Measurements from ENCODE around the gene UBE2J2.
"Not testable (repeated sequence)": the region's sequence is repeated elsewhere in the genome, so short reads cannot be mapped to it uniquely, and the experiment has no call there.

Gene UBE2J2

GRCh38 chr1:1273512-1274298 lies at the start of gene UBE2J2:
Gene UBE2J2, minus strand, starts transcription at chr1:1273854. Its CDS starts 5,862 bp downstream, at chr1:1267992.
- Histone ChIP-seq H3K4me1 (ENCODE audit: control insufficient read depth, insufficient read depth, low read length) (peaks cover 5% of the 10 kb centered on the region), H3K9ac (ENCODE audit: low read depth, low read length) (peak within 1 kb of the TSS; percentile 81), H3K9me3 (ENCODE audit: control insufficient read depth, insufficient read depth, low read length) (no peaks in the 10 kb centered on the region), H3K36me3 (ENCODE audit: control insufficient read depth, insufficient read depth, low read length) (peaks cover 7% of the 10 kb centered on the region), H3K4me3 (ENCODE audit: low read depth, low read length) (peak within 1 kb of the TSS; percentile 83), H3K27me3 (ENCODE audit: control insufficient read depth, insufficient read depth, low read length) (peaks cover 4% of the 10 kb centered on the region)

GRCh38 chr1:1322952-1323351 lies 49.3 kb upstream of the UBE2J2 start:
- peaks cover 3% of the 10 kb centered on the region for H3K4me1 ChIP-seq (ENCODE audit: control insufficient read depth, insufficient read depth, low read length)
- peaks cover 36% of the 10 kb centered on the region for H3K36me3 ChIP-seq (ENCODE audit: control insufficient read depth, insufficient read depth, low read length)
- H3K9me3 ChIP-seq (ENCODE audit: control insufficient read depth, insufficient read depth, low read length): no peaks in the 10 kb centered on the region
- no peak overlapping the region for H3K9ac ChIP-seq (ENCODE audit: low read depth, low read length)
- H3K4me3 ChIP-seq (ENCODE audit: low read depth, low read length): no peak overlapping the region
- H3K27me3 ChIP-seq (ENCODE audit: control insufficient read depth, insufficient read depth, low read length): no peaks in the 10 kb centered on the region

- H3K4me1 ChIP-seq (ENCODE audit: control insufficient read depth, insufficient read depth, low read length): peaks cover 3% of the 10 kb centered on the region
- H3K27me3 ChIP-seq (ENCODE audit: control insufficient read depth, insufficient read depth, low read length): no peaks in the 10 kb centered on the region
- H3K36me3 ChIP-seq (ENCODE audit: control insufficient read depth, insufficient read depth, low read length): peaks cover 35% of the 10 kb centered on the region
- H3K4me3 ChIP-seq (ENCODE audit: low read depth, low read length): no peak overlapping the region
- no peak overlapping the region for H3K9ac ChIP-seq (ENCODE audit: low read depth, low read length)
- H3K9me3 ChIP-seq (ENCODE audit: control insufficient read depth, insufficient read depth, low read length): no peaks in the 10 kb centered on the region
Measured at GRCh38 chr1:1322418-1322817, 48.8 kb upstream of the UBE2J2 start.

- Histone ChIP-seq H3K9ac (ENCODE audit: low read depth, low read length) (no peak overlapping the region), H3K4me3 (ENCODE audit: low read depth, low read length) (no peak overlapping the region), H3K9me3 (ENCODE audit: control insufficient read depth, insufficient read depth, low read length) (no peaks in the 10 kb centered on the region), H3K4me1 (ENCODE audit: control insufficient read depth, insufficient read depth, low read length) (peaks cover 3% of the 10 kb centered on the region), H3K27me3 (ENCODE audit: control insufficient read depth, insufficient read depth, low read length) (no peaks in the 10 kb centered on the region), H3K36me3 (ENCODE audit: control insufficient read depth, insufficient read depth, low read length) (peaks cover 29% of the 10 kb centered on the region)
Measured at GRCh38 chr1:1321477-1321876, 47.8 kb upstream of the UBE2J2 start.

GRCh38 chr1:1320666-1321448 lies 47.2 kb upstream of the UBE2J2 start:
- H3K36me3 ChIP-seq (ENCODE audit: control insufficient read depth, insufficient read depth, low read length): peaks cover 29% of the 10 kb centered on the region
- H3K9me3 ChIP-seq (ENCODE audit: control insufficient read depth, insufficient read depth, low read length): no peaks in the 10 kb centered on the region
- peaks cover 3% of the 10 kb centered on the region for H3K4me1 ChIP-seq (ENCODE audit: control insufficient read depth, insufficient read depth, low read length)
- no peaks in the 10 kb centered on the region for H3K27me3 ChIP-seq (ENCODE audit: control insufficient read depth, insufficient read depth, low read length)
- H3K4me3 ChIP-seq (ENCODE audit: low read depth, low read length): no peak overlapping the region
- no peak overlapping the region for H3K9ac ChIP-seq (ENCODE audit: low read depth, low read length)

- H3K9ac ChIP-seq (ENCODE audit: low read depth, low read length): no peak overlapping the region
- peaks cover 35% of the 10 kb centered on the region for H3K36me3 ChIP-seq (ENCODE audit: control insufficient read depth, insufficient read depth, low read length)
- H3K4me1 ChIP-seq (ENCODE audit: control insufficient read depth, insufficient read depth, low read length): peaks cover 3% of the 10 kb centered on the region
- H3K27me3 ChIP-seq (ENCODE audit: control insufficient read depth, insufficient read depth, low read length): no peaks in the 10 kb centered on the region
- no peaks in the 10 kb centered on the region for H3K9me3 ChIP-seq (ENCODE audit: control insufficient read depth, insufficient read depth, low read length)
- H3K4me3 ChIP-seq (ENCODE audit: low read depth, low read length): no peak overlapping the region
Measured at GRCh38 chr1:1319646-1319941, 45.9 kb upstream of the UBE2J2 start.

- Histone ChIP-seq H3K36me3 (ENCODE audit: control insufficient read depth, insufficient read depth, low read length) (peaks cover 40% of the 10 kb centered on the region), H3K9ac (ENCODE audit: low read depth, low read length) (no peak overlapping the region), H3K4me3 (ENCODE audit: low read depth, low read length) (no peak overlapping the region), H3K27me3 (ENCODE audit: control insufficient read depth, insufficient read depth, low read length) (no peaks in the 10 kb centered on the region), H3K4me1 (ENCODE audit: control insufficient read depth, insufficient read depth, low read length) (peaks cover 3% of the 10 kb centered on the region), H3K9me3 (ENCODE audit: control insufficient read depth, insufficient read depth, low read length) (no peaks in the 10 kb centered on the region)
Measured at GRCh38 chr1:1318777-1319645, 45.4 kb upstream of the UBE2J2 start.

- no peaks in the 10 kb centered on the region for H3K9me3 ChIP-seq (ENCODE audit: control insufficient read depth, insufficient read depth, low read length)
- H3K9ac ChIP-seq (ENCODE audit: low read depth, low read length): no peak overlapping the region
- no peaks in the 10 kb centered on the region for H3K27me3 ChIP-seq (ENCODE audit: control insufficient read depth, insufficient read depth, low read length)
- peaks cover 3% of the 10 kb centered on the region for H3K4me1 ChIP-seq (ENCODE audit: control insufficient read depth, insufficient read depth, low read length)
- peaks cover 49% of the 10 kb centered on the region for H3K36me3 ChIP-seq (ENCODE audit: control insufficient read depth, insufficient read depth, low read length)
- no peak overlapping the region for H3K4me3 ChIP-seq (ENCODE audit: low read depth, low read length)
Measured at GRCh38 chr1:1318131-1318652, 44.5 kb upstream of the UBE2J2 start.

GRCh38 chr1:1317420-1317819 lies 43.8 kb upstream of the UBE2J2 start:
- Histone ChIP-seq H3K36me3 (ENCODE audit: control insufficient read depth, insufficient read depth, low read length) (peaks cover 56% of the 10 kb centered on the region), H3K9me3 (ENCODE audit: control insufficient read depth, insufficient read depth, low read length) (no peaks in the 10 kb centered on the region), H3K9ac (ENCODE audit: low read depth, low read length) (no peak overlapping the region), H3K4me3 (ENCODE audit: low read depth, low read length) (no peak overlapping the region), H3K4me1 (ENCODE audit: control insufficient read depth, insufficient read depth, low read length) (peaks cover 3% of the 10 kb centered on the region), H3K27me3 (ENCODE audit: control insufficient read depth, insufficient read depth, low read length) (no peaks in the 10 kb centered on the region)

GRCh38 chr1:1316199-1316598 lies 42.5 kb upstream of the UBE2J2 start:
- H3K36me3 ChIP-seq (ENCODE audit: control insufficient read depth, insufficient read depth, low read length): peaks cover 62% of the 10 kb centered on the region
- H3K27me3 ChIP-seq (ENCODE audit: control insufficient read depth, insufficient read depth, low read length); H3K9ac ChIP-seq (ENCODE audit: low read depth, low read length); H3K4me3 ChIP-seq (ENCODE audit: low read depth, low read length); H3K4me1 ChIP-seq (ENCODE audit: control insufficient read depth, insufficient read depth, low read length); H3K9me3 ChIP-seq (ENCODE audit: control insufficient read depth, insufficient read depth, low read length): not testable (repeated sequence)

- Histone ChIP-seq H3K27me3 (ENCODE audit: control insufficient read depth, insufficient read depth, low read length) (no peaks in the 10 kb centered on the region), H3K4me3 (ENCODE audit: low read depth, low read length) (no peak overlapping the region), H3K36me3 (ENCODE audit: control insufficient read depth, insufficient read depth, low read length) (peaks cover 62% of the 10 kb centered on the region), H3K9ac (ENCODE audit: low read depth, low read length) (peak overlapping the region; percentile 60), H3K9me3 (ENCODE audit: control insufficient read depth, insufficient read depth, low read length) (no peaks in the 10 kb centered on the region), H3K4me1 (ENCODE audit: control insufficient read depth, insufficient read depth, low read length) (peaks cover 3% of the 10 kb centered on the region)
Measured at GRCh38 chr1:1315435-1315954, 41.8 kb upstream of the UBE2J2 start.
